Right lobe of liver (tissue), 6 donors: ENCODE results near the gene TMEM205. TPM values are rescaled to one million over a fixed set of nuclear protein-coding genes. Genes with fewer than 3 reads are reported as not detected.

Experiments
- ATAC-seq, 4 donors: fragments of 200-7000 bp; cut with Tn5 transposase; one replicate each; pipeline ENCODE4 v1.9.1; 2020; ENCODE audit warnings: mild to moderate bottlenecking in 4 of 4, moderate library complexity in 4 of 4
- DNase-seq, 3 donors: peaks; one replicate each; pipeline ENCODE4 v3.0.0-alpha.2; 2020
- H3K27ac ChIP-seq, 3 donors: fragments of 200-600 bp; one replicate each; pipeline ENCODE4 v1.8.0; 2022
- H3K27me3 ChIP-seq, 2 donors: fragments of 200-600 bp; one replicate each; pipeline ENCODE4 v1.8.0; 2022
- H3K36me3 ChIP-seq, 4 donors: fragments of 200-600 bp; sonication (generic) in 1 of 4; one replicate each; pipeline versions ENCODE4 v1.5.1 to v1.8.0; 2017 to 2022; ENCODE audit warnings: control low read depth in 1 of 4
- H3K4me1 ChIP-seq, 4 donors: fragments of 200-600 bp; sonication (generic) in 1 of 4; one replicate each; pipeline versions ENCODE4 v1.5.1 to v1.8.0; 2017 to 2022; ENCODE audit warnings: control low read depth in 1 of 4
- H3K4me3 ChIP-seq, 3 donors: fragments of 200-600 bp; one replicate each; pipeline ENCODE4 v1.8.0; 2022
- H3K9me3 ChIP-seq, 4 donors: fragments of 200-600 bp; sonication (generic) in 1 of 4; one replicate each; pipeline versions ENCODE4 v1.5.1 to v1.8.0; 2017 to 2022; ENCODE audit warnings: control low read depth in 1 of 4
- CTCF ChIP-seq, 4 donors: fragments of 200-600 bp in 3 of 4; fragments of 450-650 bp in 1 of 4; IDR thresholded peaks; one replicate each; pipeline versions ENCODE4 v1.5.1 to v1.8.0; 2016 to 2022; ENCODE audit warnings: antibody characterized with exemption in 4 of 4, mild to moderate bottlenecking in 2 of 4
- POLR2A ChIP-seq: fragments of 450-650 bp; IDR thresholded peaks from one replicate; pipeline ENCODE4 v1.6.1; 2017; ENCODE audit warnings: antibody characterized with exemption, mild to moderate bottlenecking
- WGBS: methylation state at CpG from one replicate; pipeline ENCODE4 v1.1.6; 2018; ENCODE audit warnings: low coverage, low lambda C conversion rate; ENCODE audit not compliant: insufficient coverage; ENCODE audit errors: missing lambda C conversion rate; 5-methylcytosine and 5-hydroxymethylcytosine counted together
- intact Hi-C, 2 donors: fragments of 100-400 bp; cut with DNase I; formaldehyde crosslinking; loops; one replicate each; pipeline versions ENCODE4 v1.11.2 to v1.14.1; 2022
- total RNA-seq, 6 experiments: library from RNA; depleted of rRNA in 2 of 6; stranded (reverse); fragments of >200 nt in 2 of 6; fragmentation: NEBNext Ultra II Directional in 3 of 6; extraction: Animal tissue kit (Norgen Biotek cat#: 25700) in 3 of 6; gene quantifications; one replicate each; pipeline versions ENCODE4 v1.1.0 to v1.2.4, GENCODE V29; 2016 to 2023
- donor health status: DM: no; HTN: yes; CAD: no.
- donor health status: DM: no; HTN: no; CAD: no.
- donor health status: DM: no; HTN: no; CAD: no.
- donor health status: DM: no; HTN: yes; CAD: no.
- donor health status: DM: no; HTN: yes; CAD: no.

The TMEM205 gene
- total RNA-seq, 6 experiments from 2014 or later: 138 to 605 (median 165) TPM

GRCh38 chr19:11304936-11305335, 41.1 kb downstream of the TMEM205 start:
- Histone ChIP-seq H3K27ac (no peak overlapping the region), H3K4me1 (no peaks in the 10 kb centered on the region), H3K9me3 (no peaks in the 10 kb centered on the region), H3K27me3 (no peaks in the 10 kb centered on the region), H3K36me3 (no peaks in the 10 kb centered on the region), H3K4me3 (no peak overlapping the region)
- 83% methylated on average over 3 of the region's 5 CpGs for WGBS
- DNase-seq: no peak
- ATAC-seq: no peak
- TF ChIP-seq POLR2A: no peak
- no peak for TF ChIP-seq CTCF (IDR thresholded peaks at IDR 0.05)
- intact Hi-C loops: no loop called here

- no peak for ATAC-seq
- 59% methylated on average over 6 of the region's 11 CpGs for WGBS
- no peak overlapping the region for H3K4me3 ChIP-seq
These were observed 45.3 kb downstream of the TMEM205 start for GRCh38 chr19:11300811-11301120.

GRCh38 chr19:11299946-11300810, 45.9 kb downstream of the TMEM205 start:
- H3K9me3 ChIP-seq: no peaks in the 10 kb centered on the region
- no peaks in the 10 kb centered on the region for H3K27me3 ChIP-seq
- no peak for TF ChIP-seq POLR2A
- no peak for TF ChIP-seq CTCF (IDR thresholded peaks at IDR 0.05)
- H3K27ac ChIP-seq: no peak overlapping the region
- no peaks in the 10 kb centered on the region for H3K4me1 ChIP-seq
- intact Hi-C loops: loop anchor here (10.0 kb wide), 2 partner anchors 145 to 275 kb away; partner anchors contain the start of gene ACP5 (in 1 of the 2)
- 76% methylated on average over 7 of the region's 8 CpGs for WGBS
- ATAC-seq (no peak), DNase-seq (no peak)
- H3K36me3 ChIP-seq: no peaks in the 10 kb centered on the region
- no peak overlapping the region for H3K4me3 ChIP-seq

More at GRCh38 chr19:11300811-11301120, 45.3 kb downstream of the TMEM205 start:
- Histone ChIP-seq H3K36me3 (no peaks in the 10 kb centered on the region), H3K27me3 (no peaks in the 10 kb centered on the region), H3K9me3 (no peaks in the 10 kb centered on the region), H3K4me1 (no peaks in the 10 kb centered on the region), H3K27ac (no peak overlapping the region)
- DNase-seq: no peak
- no peak for TF ChIP-seq CTCF (IDR thresholded peaks at IDR 0.05)
- TF ChIP-seq POLR2A: no peak
- intact Hi-C loops: no loop called here

- no peak for ATAC-seq
- H3K27ac ChIP-seq: no peak overlapping the region
- WGBS: 32% methylated on average over 7 of the region's 7 CpGs
- no peaks in the 10 kb centered on the region for H3K36me3 ChIP-seq
- TF ChIP-seq POLR2A (no peak), CTCF (IDR thresholded peaks at IDR 0.05) (no peak)
- no peaks in the 10 kb centered on the region for H3K27me3 ChIP-seq
- H3K9me3 ChIP-seq: no peaks in the 10 kb centered on the region
- intact Hi-C loops: loop anchor here (10.0 kb wide), 2 partner anchors 149 to 279 kb away; partner anchors contain the start of gene ACP5 (in 1 of the 2)
- DNase-seq: no peak
- no peak overlapping the region for H3K4me3 ChIP-seq
- H3K4me1 ChIP-seq: peaks cover 0 to 5% (median 0%) of the 10 kb centered on the region in 4 donors
These were observed 49.8 kb downstream of the TMEM205 start for GRCh38 chr19:11296264-11296663.
